GM12801 (cell line): ENCODE results near the gene RNF150.

Experiments
- CTCF ChIP-seq: IDR thresholded peaks from one replicate; pipeline ENCODE4 v1.5.1; 2011; ENCODE audit warnings: control low read depth; ENCODE audit not compliant: insufficient read length; ENCODE audit errors: extremely low read depth

Gene RNF150

GRCh38 chr4:140871368-140871767, 261.9 kb downstream of the RNF150 start:
- no peak for TF ChIP-seq CTCF

DNA sequence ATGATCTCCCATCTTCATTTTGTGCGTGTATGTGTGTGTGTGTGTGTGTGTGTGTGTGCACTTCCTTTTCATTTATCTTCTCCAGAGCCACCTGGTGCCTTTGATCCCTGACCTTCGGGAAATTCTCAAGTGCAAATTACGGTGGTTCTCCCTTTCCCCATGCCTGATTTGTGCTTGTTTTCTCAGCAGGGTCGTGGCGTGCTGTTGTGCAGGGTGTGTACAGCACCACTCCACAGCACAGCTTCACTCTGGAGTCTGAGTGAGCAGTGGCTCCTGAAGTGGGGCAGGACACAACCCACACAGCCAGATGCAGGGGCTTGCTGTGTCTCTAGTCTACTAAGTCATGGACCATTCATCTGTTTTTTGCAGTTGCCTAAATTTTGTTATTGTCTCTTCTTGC, 262.8 kb downstream of the RNF150 start:
- TF ChIP-seq CTCF: no peak

GRCh38 chr4:140869446-140869845, 263.8 kb downstream of the RNF150 start:
- TF ChIP-seq CTCF: no peak

GRCh38 chr4:140867356-140867755, 265.9 kb downstream of the RNF150 start:
- TF ChIP-seq CTCF: no peak

DNA sequence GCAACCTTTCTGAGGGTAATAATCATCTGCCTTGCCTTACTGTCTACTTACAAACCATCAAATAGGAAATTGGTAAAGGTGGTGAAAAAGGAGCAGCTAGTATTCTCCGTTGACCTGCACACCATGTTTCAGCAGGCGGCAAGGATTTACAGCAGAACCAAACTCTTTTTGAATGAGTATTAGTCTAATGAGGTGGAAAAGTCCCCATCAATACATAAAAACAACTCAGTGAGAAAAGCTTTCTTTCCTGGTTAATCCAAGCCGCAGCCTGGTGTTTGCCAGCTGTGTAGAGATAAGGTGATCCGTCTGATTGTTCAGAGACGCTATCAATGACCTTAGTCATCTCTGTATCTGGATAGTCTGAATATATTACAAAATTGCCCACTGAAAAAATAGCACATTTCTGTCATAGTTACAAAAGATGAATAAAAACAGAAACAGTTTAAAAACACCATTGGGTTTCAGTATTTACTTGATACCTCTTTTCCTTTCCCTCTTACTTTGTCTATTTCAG, 266.7 kb downstream of the RNF150 start:
- no peak for TF ChIP-seq CTCF

DNA sequence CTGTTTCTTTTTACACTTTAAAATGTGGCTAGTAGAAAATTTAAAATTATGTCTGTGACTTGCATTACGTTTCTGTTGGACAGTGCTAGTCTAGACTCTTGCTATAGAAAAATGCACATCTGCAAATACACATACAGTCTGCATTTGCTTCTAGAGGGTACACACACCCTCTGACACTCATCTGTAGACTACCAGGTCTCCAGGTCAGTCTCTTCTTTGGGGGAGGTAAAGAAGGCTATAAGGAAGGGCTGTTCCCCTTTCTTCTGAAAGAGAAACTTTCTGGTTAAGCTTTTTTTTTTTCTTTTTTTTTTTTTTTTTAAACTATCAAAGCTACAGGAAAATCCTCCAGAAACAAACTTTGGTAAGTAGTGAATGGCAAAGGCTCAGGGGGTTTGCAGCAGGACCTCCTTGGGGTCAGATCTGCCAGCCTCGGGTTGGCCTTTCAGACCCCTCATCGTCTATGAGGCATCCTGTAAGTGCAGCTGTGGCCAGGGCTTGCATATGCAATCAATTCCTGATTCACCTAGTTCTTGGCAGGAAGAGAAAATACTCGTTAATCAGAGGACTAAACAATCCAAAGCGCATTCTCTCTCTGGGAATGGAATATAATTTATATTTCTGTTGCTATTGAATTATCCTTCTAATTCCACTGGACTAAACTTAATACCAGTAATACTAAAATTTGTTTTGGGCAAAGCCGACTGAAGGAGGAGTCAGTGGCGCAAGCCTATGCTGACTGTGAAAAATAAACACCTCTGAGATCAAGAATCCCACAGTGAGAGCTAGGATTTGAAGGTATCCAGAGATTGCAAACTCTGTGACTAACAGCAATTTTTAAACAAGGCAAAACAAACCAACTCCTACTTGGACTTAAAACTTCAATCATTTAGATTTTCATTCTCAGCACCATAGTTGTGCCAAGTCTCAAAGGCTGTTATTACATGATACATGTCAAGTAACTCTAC, 267.7 kb downstream of the RNF150 start:
- TF ChIP-seq CTCF: no peak

- no peak for TF ChIP-seq CTCF
Observed at GRCh38 chr4:140863197-140863596, 270.1 kb downstream of the RNF150 start.
